ENCODE results near the gene ZNF35. TPM values are rescaled to one million over a fixed set of nuclear protein-coding genes. Genes with fewer than 3 reads are reported as not detected.
"Not testable (repeated sequence)": the region's sequence is repeated elsewhere in the genome, so short reads cannot be mapped to it uniquely, and the experiment has no call there.

The ZNF35 gene
- 2.8 and 4.0 TPM in 2 replicates for total RNA-seq

GRCh38 chr3:44648564-44649229 is at the start of gene ZNF35:
Gene ZNF35 (plus strand): TSS chr3:44648732. CDS start chr3:44651068, 2,336 bp downstream.
- intact Hi-C loops (cut with micrococcal nuclease): no loop called here

GRCh38 chr3:44601749-44602148 is 46.8 kb upstream of the ZNF35 start:
- intact Hi-C loops (cut with micrococcal nuclease): no loop called here

- intact Hi-C loops (cut with micrococcal nuclease): no loop called here
These were observed 35.9 kb upstream of the ZNF35 start for GRCh38 chr3:44612678-44613077.

DNA sequence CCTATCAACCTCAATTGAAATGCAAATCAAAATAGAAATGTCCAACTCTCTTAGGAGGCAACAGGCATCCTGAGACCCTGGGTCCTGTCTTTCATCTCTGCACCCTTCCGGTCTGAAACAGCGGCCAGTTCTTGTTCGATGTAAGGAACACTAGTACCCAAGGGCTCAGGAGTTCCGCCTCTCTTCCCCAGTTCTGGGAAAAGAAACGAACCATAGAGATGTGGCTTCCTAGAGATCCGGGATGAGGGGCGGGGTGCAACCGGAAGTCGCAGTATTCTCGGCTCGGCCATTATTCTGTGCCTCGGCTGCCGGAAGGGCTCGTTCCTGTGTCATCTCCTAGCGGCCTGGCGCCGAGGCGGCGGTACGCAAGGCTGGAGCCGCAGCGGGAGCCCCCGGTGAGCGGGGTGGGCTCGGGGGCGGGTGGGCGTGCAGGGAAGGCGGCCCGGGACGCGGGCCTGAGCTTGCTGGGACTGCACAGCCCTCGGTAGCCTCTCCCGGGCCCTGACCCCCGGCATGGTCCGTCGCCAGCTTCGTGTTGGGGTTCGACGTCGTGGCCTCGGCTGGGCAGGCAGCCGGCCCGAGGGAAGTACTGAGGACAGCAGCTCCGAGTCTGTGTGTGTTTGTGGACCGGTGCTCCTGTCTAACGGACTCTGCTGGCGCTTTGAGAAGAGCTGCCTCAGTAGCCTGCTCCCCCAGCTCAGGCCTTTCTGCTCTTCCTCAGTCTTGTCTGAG is 23.6 kb upstream of the ZNF35 start, which contains the start of gene ZNF197:
Gene ZNF197, plus strand, starts transcription at position 288 of the 732 bp plus-strand sequence. CDS start 4,119 bp downstream, outside the sequence.
- intact Hi-C loops (cut with micrococcal nuclease): loop anchor here (1.0 to 10.0 kb wide), 6 partner anchors 70 to 340 kb away; partner anchors contain the start of genes TCAIM, TMEM42 and ZKSCAN7

- intact Hi-C loops (cut with micrococcal nuclease): loop anchor here (10.0 kb wide), 4 partner anchors 74 to 336 kb away; partner anchors contain the start of genes TMEM42 and ZKSCAN7
These were observed 19.8 kb upstream of the ZNF35 start for GRCh38 chr3:44628716-44629115.

DNA sequence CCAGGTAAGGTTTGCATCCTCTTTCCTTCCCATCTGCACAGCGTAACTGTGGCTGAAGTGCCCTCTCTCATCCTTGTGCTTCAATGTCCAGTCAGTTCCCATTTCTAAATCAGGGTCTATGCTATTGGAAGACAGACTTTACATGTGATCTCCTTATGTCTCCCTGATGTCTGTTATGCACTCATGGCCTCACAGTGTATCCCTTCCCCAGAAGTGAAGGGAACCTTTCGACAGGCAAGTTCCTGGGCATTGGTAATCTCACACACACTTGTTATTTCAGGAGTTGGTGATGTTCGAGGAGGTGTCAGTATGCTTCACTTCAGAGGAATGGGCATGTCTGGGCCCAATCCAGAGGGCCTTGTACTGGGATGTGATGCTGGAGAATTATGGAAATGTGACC is 16.3 kb upstream of the ZNF35 start:
- intact Hi-C loops (cut with micrococcal nuclease): no loop called here

DNA sequence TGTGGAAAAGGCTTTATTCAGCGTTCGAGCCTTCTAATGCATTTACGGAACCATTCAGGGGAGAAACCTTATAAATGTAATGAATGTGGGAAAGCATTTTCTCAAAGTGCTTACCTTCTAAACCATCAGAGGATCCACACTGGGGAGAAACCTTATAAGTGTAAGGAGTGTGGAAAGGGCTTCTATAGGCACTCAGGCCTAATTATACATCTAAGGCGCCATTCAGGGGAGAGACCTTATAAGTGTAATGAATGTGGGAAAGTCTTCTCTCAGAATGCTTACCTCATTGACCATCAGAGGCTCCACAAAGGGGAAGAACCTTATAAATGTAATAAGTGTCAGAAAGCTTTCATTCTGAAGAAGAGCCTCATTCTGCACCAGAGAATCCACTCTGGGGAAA is 6.2 kb upstream of the ZNF35 start:
- intact Hi-C loops (cut with micrococcal nuclease): no loop called here

GRCh38 chr3:44643024-44643423 is 5.5 kb upstream of the ZNF35 start:
- intact Hi-C loops (cut with micrococcal nuclease): no loop called here

- intact Hi-C loops (cut with micrococcal nuclease): no loop called here
These were observed 761 bp upstream of the ZNF35 start for GRCh38 chr3:44647771-44648170.

DNA sequence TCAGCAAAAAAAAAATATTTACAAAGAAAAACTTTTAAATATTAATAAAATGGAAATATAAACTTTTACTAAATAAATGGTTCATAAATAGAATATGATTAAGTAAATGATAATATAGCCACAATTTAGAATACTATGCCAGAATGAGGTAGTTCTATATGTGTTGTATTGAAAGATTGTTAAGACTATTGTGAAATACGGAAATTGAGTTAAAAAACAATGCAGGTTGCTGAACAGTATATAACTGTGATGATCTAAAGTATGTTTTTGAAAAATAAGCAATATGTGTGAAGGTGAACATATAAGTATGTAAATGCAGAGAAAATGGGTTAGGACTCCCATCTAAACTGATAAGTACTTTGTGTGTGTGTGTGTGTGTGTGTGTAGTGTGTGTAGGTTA is 1.2 kb downstream of the ZNF35 start:
- intact Hi-C loops (cut with micrococcal nuclease): no loop called here

- intact Hi-C loops (cut with micrococcal nuclease): no loop called here
These were observed 5.5 kb downstream of the ZNF35 start for GRCh38 chr3:44654039-44654438.

DNA sequence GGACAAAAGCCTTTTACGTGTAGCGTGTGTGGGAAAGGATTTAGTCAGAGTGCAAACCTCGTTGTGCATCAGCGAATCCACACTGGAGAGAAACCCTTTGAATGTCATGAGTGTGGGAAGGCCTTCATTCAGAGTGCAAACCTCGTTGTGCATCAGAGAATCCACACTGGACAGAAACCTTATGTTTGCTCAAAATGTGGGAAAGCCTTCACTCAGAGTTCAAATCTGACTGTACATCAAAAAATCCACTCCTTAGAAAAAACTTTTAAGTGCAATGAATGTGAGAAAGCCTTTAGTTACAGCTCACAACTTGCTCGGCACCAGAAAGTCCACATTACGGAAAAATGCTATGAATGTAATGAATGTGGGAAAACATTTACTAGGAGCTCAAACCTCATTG is 10.5 kb downstream of the ZNF35 start:
- intact Hi-C loops (cut with micrococcal nuclease): no loop called here

GRCh38 chr3:44659434-44659833 is 10.9 kb downstream of the ZNF35 start:
- intact Hi-C loops (cut with micrococcal nuclease): no loop called here

GRCh38 chr3:44661189-44661588 is 12.7 kb downstream of the ZNF35 start:
- intact Hi-C loops (cut with micrococcal nuclease): no loop called here

DNA sequence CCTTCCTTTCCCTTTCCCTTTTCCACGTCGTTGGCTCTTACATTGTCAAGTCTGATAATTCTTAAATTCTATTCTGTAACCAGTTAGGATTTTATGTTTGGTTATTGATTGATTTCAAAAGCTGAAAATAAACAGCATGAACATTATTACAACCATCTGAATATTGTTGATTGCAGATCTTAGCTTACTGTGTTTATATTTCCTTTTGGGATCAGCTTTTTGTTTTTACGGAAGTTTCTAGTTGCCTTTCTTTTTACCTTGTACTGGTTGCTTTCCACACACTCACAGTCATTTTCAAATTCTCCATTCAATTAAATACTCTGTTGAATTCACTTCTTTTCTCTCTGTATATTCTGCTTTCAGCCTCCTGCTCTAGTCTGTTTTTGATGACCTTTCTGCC is 16.6 kb downstream of the ZNF35 start:
- intact Hi-C loops (cut with micrococcal nuclease): no loop called here

GRCh38 chr3:44666346-44666745 is 17.8 kb downstream of the ZNF35 start:
- intact Hi-C loops (cut with micrococcal nuclease): no loop called here

- intact Hi-C loops (cut with micrococcal nuclease): no loop called here
These were observed 21.2 kb downstream of the ZNF35 start for GRCh38 chr3:44669760-44670159.

DNA sequence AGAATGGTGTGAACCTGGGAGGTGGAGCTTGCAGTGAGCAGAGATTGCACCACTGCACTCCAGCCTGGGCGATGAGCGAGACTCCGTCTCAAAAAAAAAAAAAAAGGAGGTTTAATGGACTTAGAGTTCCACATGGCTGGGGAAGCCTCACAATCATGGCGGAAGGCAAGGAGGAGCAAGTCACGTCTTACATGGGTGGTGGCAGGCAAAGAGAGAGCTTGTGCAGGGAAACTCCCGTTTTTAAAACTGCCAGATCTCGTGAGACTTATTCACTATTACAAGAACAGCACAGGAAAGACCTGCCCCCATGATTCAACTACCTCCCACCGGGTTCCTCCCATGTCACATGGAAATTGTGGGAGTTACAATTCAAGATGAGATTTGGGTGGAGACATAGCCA is 24.9 kb downstream of the ZNF35 start:
- intact Hi-C loops (cut with micrococcal nuclease): not testable (repeated sequence)

DNA sequence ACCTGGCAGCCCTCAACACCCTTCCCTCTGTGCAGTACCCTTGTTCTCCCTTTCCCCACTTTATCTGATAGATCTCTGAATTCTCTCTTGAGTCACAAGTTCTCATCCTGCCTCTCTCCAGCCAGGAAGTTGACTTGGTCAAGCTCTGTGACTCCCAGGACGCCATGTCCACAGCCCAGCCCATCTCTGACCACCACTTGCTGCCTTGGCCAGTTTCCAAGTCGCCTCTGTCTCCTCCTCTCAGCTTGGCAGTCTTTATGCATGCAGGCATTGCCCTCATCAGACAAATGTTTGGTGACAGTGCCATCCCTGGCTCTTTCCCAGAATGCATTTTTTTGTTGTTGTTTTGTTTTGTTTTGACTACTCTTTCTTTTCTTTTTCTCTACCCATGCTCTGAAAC is 25.7 kb downstream of the ZNF35 start:
- intact Hi-C loops (cut with micrococcal nuclease): no loop called here

- intact Hi-C loops (cut with micrococcal nuclease): no loop called here
These were observed 30.1 kb downstream of the ZNF35 start for GRCh38 chr3:44678480-44679116.

DNA sequence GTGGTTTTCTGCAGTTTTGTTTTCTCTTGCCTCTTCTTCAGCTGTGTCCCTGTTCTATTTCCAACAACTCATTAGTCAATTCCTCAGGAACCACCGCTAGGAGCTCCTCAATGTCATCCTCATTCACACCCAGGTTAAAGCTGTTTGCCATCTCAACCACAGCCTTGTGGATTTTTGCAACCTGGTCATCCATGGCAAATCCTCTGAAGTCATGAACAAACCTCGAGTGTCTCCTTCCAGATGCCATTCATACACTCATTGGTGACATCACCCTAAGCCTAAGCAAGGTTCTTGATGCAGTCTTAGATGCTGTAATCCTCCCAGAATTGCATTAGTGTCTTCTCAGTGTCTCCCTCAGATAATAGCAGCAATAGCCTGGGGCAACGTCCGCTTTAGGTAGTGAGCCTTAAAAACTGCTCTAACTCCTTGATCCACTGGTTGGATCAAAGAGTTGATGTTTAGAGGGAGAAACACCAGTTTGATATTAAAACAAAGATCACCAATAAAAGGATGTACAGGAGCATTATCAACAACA is 32.5 kb downstream of the ZNF35 start:
- intact Hi-C loops (cut with micrococcal nuclease): no loop called here
